NCI-H226 (cell line): ENCODE measurements around the gene USP19.

ENCODE experiments used
- DNase-seq: peaks from one replicate; pipeline ENCODE4 v3.0.0-alpha.2; 2015

The USP19 gene

GRCh38 chr3:49120438-49121131 lies at the start of gene USP19:
Gene USP19, minus strand, starts transcription at chr3:49120823. Its CDS starts 1,678 bp downstream, at chr3:49119145.
- DNase-seq: peak; percentile 91

GRCh38 chr3:49166752-49167556 lies 46.3 kb upstream of the USP19 start:
- no peak for DNase-seq

GRCh38 chr3:49165771-49166751 lies 45.4 kb upstream of the USP19 start, which contains the start of gene CCDC71:
Gene CCDC71, minus strand, starts transcription at chr3:49166331. Its CDS starts 2,123 bp downstream, at chr3:49164208.
- peak; percentile 48 for DNase-seq

- no peak for DNase-seq
These were observed 44.5 kb upstream of the USP19 start for GRCh38 chr3:49164983-49165720.

- DNase-seq: no peak
These were observed 43.0 kb upstream of the USP19 start for GRCh38 chr3:49163609-49164008.

- no peak for DNase-seq
These were observed 42.3 kb upstream of the USP19 start for GRCh38 chr3:49162751-49163419.

- no peak for DNase-seq
These were observed 41.3 kb upstream of the USP19 start for GRCh38 chr3:49161808-49162530.

- no peak for DNase-seq
These were observed 40.6 kb upstream of the USP19 start for GRCh38 chr3:49161197-49161596.

GRCh38 chr3:49158792-49159191 lies 38.2 kb upstream of the USP19 start:
- DNase-seq: no peak

GRCh38 chr3:49158103-49158709 lies 37.6 kb upstream of the USP19 start:
- DNase-seq: peak; percentile 10

GRCh38 chr3:49157289-49157688 lies 36.7 kb upstream of the USP19 start:
- DNase-seq: no peak

- DNase-seq: no peak
These were observed 32.8 kb upstream of the USP19 start for GRCh38 chr3:49153349-49153912.

GRCh38 chr3:49151610-49152009 lies 31.0 kb upstream of the USP19 start:
- no peak for DNase-seq

GRCh38 chr3:49148159-49148558 lies 27.5 kb upstream of the USP19 start:
- no peak for DNase-seq

GRCh38 chr3:49140080-49140479 lies 19.5 kb upstream of the USP19 start:
- no peak for DNase-seq

GRCh38 chr3:49135499-49135898 lies 14.9 kb upstream of the USP19 start:
- DNase-seq: no peak

- no peak for DNase-seq
These were observed 14.0 kb upstream of the USP19 start for GRCh38 chr3:49134471-49135265.

- peak; percentile 90 for DNase-seq
These were observed 12.8 kb upstream of the USP19 start for GRCh38 chr3:49133226-49133951.
